ENCODE measurements around the gene KDM4C.

GRCh38 chr9:6764011-6764410 lies 6.2 kb downstream of the KDM4C start:
- TF ChIP-seq, protein P1, sequence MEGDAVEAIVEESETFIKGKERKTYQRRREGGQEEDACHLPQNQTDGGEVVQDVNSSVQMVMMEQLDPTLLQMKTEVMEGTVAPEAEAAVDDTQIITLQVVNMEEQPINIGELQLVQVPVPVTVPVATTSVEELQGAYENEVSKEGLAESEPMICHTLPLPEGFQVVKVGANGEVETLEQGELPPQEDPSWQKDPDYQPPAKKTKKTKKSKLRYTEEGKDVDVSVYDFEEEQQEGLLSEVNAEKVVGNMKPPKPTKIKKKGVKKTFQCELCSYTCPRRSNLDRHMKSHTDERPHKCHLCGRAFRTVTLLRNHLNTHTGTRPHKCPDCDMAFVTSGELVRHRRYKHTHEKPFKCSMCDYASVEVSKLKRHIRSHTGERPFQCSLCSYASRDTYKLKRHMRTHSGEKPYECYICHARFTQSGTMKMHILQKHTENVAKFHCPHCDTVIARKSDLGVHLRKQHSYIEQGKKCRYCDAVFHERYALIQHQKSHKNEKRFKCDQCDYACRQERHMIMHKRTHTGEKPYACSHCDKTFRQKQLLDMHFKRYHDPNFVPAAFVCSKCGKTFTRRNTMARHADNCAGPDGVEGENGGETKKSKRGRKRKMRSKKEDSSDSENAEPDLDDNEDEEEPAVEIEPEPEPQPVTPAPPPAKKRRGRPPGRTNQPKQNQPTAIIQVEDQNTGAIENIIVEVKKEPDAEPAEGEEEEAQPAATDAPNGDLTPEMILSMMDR (conservative IDR thresholded peaks at IDR 0.05; ENCODE audit: low read length) = no peak
- TF ChIP-seq EZH2phosphoT487 (IDR thresholded peaks at IDR 0.05; ENCODE audit: borderline replicate concordance, low read depth, low read length) = no peak
